ENCODE results near the gene PPIA.

Gene PPIA

GRCh38 chr7:44759246-44759645 lies 37.2 kb upstream of the PPIA start:
- no peak for DNase-seq (ENCODE audit: low read depth)
- no peak overlapping the region for H3K4me3 ChIP-seq (ENCODE audit: low read length)
- no peak for TF ChIP-seq CTCF (conservative IDR thresholded peaks at IDR 0.05; ENCODE audit: low read length)

- H3K4me3 ChIP-seq (ENCODE audit: low read length) = no peak overlapping the region
- TF ChIP-seq CTCF (conservative IDR thresholded peaks at IDR 0.05; ENCODE audit: low read length) = no peak
- DNase-seq (ENCODE audit: low read depth) = no peak
Observed at GRCh38 chr7:44760034-44760580, 36.4 kb upstream of the PPIA start.

GRCh38 chr7:44761207-44762161 lies 35.0 kb upstream of the PPIA start:
- no peak overlapping the region for H3K4me3 ChIP-seq (ENCODE audit: low read length)
- DNase-seq (ENCODE audit: low read depth) = peak; percentile 32
- no peak for TF ChIP-seq CTCF (conservative IDR thresholded peaks at IDR 0.05; ENCODE audit: low read length)

GRCh38 chr7:44762300-44762699 lies 34.2 kb upstream of the PPIA start:
- DNase-seq (ENCODE audit: low read depth) = no peak
- H3K4me3 ChIP-seq (ENCODE audit: low read length) = no peak overlapping the region
- TF ChIP-seq CTCF (conservative IDR thresholded peaks at IDR 0.05; ENCODE audit: low read length) = no peak

- no peak overlapping the region for H3K4me3 ChIP-seq (ENCODE audit: low read length)
- no peak for DNase-seq (ENCODE audit: low read depth)
- no peak for TF ChIP-seq CTCF (conservative IDR thresholded peaks at IDR 0.05; ENCODE audit: low read length)
Observed at GRCh38 chr7:44762726-44763522, 33.6 kb upstream of the PPIA start.

- no peak for DNase-seq (ENCODE audit: low read depth)
- no peak for TF ChIP-seq CTCF (conservative IDR thresholded peaks at IDR 0.05; ENCODE audit: low read length)
- H3K4me3 ChIP-seq (ENCODE audit: low read length) = no peak overlapping the region
Observed at GRCh38 chr7:44764081-44764480, 32.4 kb upstream of the PPIA start.
